ENCODE data around the gene GPI.

Gene GPI

GRCh38 chr19:34405892-34406660 lies 41.1 kb downstream of the GPI start:
- DNase-seq: no peak

- DNase-seq: no peak
Measured at GRCh38 chr19:34408411-34408810, 43.4 kb downstream of the GPI start.

GRCh38 chr19:34409189-34410164 lies 44.5 kb downstream of the GPI start:
- no peak for DNase-seq

- DNase-seq: no peak
Measured at GRCh38 chr19:34411216-34411615, 46.2 kb downstream of the GPI start.

DNA sequence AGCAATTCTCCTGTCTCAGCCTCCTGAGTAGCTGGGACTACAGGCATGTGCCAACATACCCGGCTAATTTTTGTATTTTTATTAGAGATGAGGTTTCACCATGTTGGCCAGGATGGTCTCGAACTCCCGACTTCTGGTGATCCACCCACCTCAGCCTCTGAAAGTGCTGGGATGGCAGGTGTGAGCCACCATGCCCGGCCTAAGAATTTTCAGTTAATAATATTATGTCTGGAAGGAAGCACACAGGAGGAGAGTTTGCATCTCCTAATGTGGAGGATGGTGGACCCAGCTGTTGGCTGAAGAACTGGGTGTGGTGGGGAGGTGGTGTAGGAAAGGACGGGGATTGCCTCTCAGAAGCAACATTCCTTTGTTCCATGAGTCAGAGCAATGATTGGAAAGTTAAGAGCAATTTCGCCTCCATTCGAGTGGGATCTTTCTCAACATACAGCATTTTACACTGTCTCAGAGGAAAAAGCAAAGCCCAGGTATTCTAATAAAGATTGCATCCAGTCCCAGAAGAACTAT lies 51.1 kb downstream of the GPI start:
- no peak for DNase-seq

GRCh38 chr19:34418300-34418699 lies 53.3 kb downstream of the GPI start:
- DNase-seq: no peak

- DNase-seq: no peak
Measured at GRCh38 chr19:34426096-34426661, 61.2 kb downstream of the GPI start.

GRCh38 chr19:34428549-34429285 lies 63.7 kb downstream of the GPI start:
- no peak for DNase-seq

DNA sequence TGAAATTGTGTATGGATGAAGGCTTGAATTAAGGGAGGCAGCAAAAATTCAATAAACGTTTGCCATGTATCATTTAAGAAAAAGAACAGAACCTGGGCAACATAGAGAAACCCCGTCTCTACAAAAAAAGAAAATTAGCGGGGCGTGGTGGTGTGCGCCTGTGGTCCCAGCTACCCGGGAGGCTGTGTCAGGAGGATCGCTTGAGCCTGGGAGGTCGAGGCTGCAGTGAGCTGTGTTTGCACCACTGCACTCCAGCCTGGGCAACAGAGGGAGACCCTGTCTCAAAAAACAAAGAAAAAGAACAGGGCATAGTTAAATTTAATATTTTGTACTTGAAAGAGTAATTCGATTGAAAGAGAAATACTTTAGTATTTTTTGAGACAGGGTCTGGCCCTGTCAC lies 64.6 kb downstream of the GPI start:
- DNase-seq: no peak

- DNase-seq: peak in 1 of 2 experiments; percentile 44
Measured at GRCh38 chr19:34430738-34431625, 66.0 kb downstream of the GPI start.

GRCh38 chr19:34431681-34432402 lies 66.8 kb downstream of the GPI start:
- no peak for DNase-seq

DNA sequence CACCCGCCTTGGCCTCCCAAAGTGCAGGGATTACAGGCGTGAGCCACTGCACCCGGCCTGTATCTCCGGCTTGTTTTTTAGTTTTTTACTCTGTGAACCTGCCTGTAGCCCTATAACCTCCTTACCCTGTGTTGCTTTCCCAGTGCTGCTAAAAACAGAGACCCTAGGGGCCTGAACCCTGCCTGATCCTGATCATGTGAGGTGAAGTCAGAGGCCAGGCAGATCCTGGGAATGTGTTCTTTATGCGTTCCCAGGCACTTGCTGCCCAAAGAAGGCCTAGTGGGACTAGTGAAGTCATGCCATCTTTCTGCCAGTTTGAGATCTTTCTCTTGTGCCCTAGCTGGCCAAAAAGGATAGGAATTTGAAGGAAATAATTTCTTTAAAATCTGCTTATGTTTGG lies 67.8 kb downstream of the GPI start:
- no peak for DNase-seq

DNA sequence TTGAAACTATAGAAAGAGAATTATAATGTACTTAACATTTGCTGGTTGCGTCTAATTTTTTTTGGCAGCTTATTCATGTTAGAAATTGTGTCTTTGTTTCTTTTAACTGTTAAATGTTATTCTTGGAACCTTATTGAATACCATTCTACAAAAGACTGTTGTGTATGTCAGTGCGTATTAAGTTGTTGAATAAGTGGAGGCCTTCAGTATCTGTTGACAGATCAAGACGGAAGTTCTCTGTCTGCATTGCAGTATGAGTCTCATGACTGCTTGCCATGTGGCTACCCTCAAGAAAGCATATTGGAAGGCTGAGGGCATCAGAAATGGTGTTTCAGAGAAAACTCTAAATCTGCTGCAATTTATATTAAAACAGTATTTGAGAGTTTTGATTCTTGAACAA lies 71.7 kb downstream of the GPI start:
- no peak for DNase-seq

GRCh38 chr19:34448191-34448590 lies 83.2 kb downstream of the GPI start:
- no peak for DNase-seq
